Nephron (organoid): Measurements from ENCODE around the gene ARMC9.

ENCODE experiments used
- H3K27ac Mint-ChIP-seq, 3 experiments: 2 replicates each; pipeline ENCODE4 v1.8.0; 2020; ENCODE audit warnings: mixed read lengths in 3 of 3, mild to moderate bottlenecking in 2 of 3, moderate library complexity in 1 of 3
- H3K27me3 Mint-ChIP-seq: 2 replicates; pipeline ENCODE4 v1.8.0; 2021; ENCODE audit warnings: low read depth, mild to moderate bottlenecking, moderate library complexity, mixed read lengths
- H3K36me3 Mint-ChIP-seq: 2 replicates; pipeline ENCODE4 v1.8.0; 2020; ENCODE audit warnings: low read depth, mixed read lengths
- H3K4me1 Mint-ChIP-seq: 2 replicates; pipeline ENCODE4 v1.8.0; 2020; ENCODE audit warnings: mixed read lengths
- H3K4me3 Mint-ChIP-seq, 3 experiments: 2 replicates each; pipeline ENCODE4 v1.8.0; 2020; ENCODE audit warnings: mild to moderate bottlenecking in 3 of 3, mixed read lengths in 3 of 3, moderate library complexity in 2 of 3
- H3K9me3 Mint-ChIP-seq: 2 replicates; pipeline ENCODE4 v1.8.0; 2020; ENCODE audit warnings: mixed read lengths
- TF ChIP-seq, protein P1 (sequence below), 3 experiments: fragments of 200-600 bp; sonication (generic); IDR thresholded peaks; one replicate each; pipeline ENCODE4 v1.5.0; 2021; ENCODE audit warnings: antibody characterized with exemption in 3 of 3; ENCODE audit not compliant: unreplicated experiment in 3 of 3

ARMC9 gene

DNA sequence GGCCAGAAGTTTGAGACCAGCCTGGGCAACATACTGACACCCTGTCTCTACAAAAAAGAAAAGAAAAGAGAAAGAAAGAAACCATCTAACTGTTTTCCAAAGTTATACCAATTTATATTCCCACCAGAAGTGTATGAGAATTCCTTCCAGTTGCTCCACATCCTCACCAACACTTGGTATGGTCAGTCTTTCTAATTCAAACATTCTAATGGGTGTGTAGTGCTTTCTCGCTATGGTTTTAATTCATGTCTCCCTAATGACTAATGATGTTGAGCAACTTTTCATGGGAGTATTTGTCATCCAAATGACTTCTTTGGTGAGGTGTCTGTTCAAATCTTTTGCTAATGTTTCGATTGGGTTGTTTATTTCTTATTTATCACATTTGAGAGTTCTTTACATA lies 186.5 kb downstream of the ARMC9 start:
- H3K36me3 Mint-ChIP-seq: peaks cover 16% of the 10 kb centered on the region
- no peak overlapping the region for H3K4me3 Mint-ChIP-seq
- H3K4me1 Mint-ChIP-seq: no peaks in the 10 kb centered on the region
- H3K9me3 Mint-ChIP-seq: peaks cover 18% of the 10 kb centered on the region
- TF ChIP-seq, protein P1, sequence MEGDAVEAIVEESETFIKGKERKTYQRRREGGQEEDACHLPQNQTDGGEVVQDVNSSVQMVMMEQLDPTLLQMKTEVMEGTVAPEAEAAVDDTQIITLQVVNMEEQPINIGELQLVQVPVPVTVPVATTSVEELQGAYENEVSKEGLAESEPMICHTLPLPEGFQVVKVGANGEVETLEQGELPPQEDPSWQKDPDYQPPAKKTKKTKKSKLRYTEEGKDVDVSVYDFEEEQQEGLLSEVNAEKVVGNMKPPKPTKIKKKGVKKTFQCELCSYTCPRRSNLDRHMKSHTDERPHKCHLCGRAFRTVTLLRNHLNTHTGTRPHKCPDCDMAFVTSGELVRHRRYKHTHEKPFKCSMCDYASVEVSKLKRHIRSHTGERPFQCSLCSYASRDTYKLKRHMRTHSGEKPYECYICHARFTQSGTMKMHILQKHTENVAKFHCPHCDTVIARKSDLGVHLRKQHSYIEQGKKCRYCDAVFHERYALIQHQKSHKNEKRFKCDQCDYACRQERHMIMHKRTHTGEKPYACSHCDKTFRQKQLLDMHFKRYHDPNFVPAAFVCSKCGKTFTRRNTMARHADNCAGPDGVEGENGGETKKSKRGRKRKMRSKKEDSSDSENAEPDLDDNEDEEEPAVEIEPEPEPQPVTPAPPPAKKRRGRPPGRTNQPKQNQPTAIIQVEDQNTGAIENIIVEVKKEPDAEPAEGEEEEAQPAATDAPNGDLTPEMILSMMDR (IDR thresholded peaks at IDR 0.05; ENCODE audit: unreplicated experiment in 3 of 3): no peak
- H3K27ac Mint-ChIP-seq: no peak overlapping the region
- peaks cover 4% of the 10 kb centered on the region for H3K27me3 Mint-ChIP-seq

DNA sequence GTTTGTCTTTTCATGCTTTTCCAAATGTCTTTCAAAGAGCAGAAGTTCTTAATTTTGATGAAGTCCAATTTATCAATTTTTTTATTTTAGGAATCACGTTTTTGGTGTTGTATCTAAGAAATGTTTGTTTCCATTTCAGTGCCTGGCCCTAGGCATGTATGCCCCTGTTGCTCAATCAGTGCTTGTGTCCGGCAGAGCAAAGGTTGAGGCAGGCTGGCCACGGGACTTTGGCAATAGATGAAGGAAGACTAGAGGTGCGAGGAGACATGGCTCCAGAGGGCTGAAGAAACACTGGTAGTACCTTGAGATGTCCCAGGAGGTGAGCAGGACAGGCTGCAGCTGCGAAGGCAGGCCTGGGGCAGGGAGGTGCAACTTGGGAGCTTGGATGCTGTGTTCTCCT lies 187.0 kb downstream of the ARMC9 start:
- Mint-ChIP-seq H3K4me3 (no peak overlapping the region), H3K4me1 (peaks cover 4% of the 10 kb centered on the region), H3K36me3 (peaks cover 16% of the 10 kb centered on the region), H3K27ac (no peak overlapping the region), H3K9me3 (peaks cover 18% of the 10 kb centered on the region), H3K27me3 (peaks cover 4% of the 10 kb centered on the region)
- TF ChIP-seq, protein P1 (IDR thresholded peaks at IDR 0.05; ENCODE audit: unreplicated experiment in 3 of 3): no peak

DNA sequence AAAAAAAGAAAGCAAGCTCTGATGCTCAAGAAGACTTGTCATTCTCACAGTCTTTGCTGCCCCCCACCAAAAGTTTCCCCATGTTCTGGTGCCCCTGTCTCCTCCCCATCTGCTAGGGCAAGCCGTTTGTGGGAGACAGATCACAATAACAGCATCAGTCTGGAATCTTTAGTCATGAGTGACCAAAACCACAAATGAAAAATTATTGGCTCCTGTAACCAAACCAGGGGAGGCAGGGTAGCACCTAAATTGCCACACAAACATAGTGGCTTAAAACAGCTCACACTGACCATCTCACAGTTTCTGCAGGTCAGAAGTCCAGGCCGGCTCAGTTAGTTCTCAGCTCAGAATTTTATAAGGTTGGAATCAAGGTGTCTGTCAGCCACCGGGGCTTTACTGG lies 188.0 kb downstream of the ARMC9 start:
- peaks cover 18% of the 10 kb centered on the region for H3K9me3 Mint-ChIP-seq
- H3K4me1 Mint-ChIP-seq: peaks cover 10% of the 10 kb centered on the region
- TF ChIP-seq, protein P1 (IDR thresholded peaks at IDR 0.05; ENCODE audit: unreplicated experiment in 3 of 3): no peak
- H3K4me3 Mint-ChIP-seq: no peak overlapping the region
- peaks cover under 1% of the 10 kb centered on the region for H3K27me3 Mint-ChIP-seq
- H3K27ac Mint-ChIP-seq: no peak overlapping the region
- H3K36me3 Mint-ChIP-seq: peaks cover 16% of the 10 kb centered on the region

DNA sequence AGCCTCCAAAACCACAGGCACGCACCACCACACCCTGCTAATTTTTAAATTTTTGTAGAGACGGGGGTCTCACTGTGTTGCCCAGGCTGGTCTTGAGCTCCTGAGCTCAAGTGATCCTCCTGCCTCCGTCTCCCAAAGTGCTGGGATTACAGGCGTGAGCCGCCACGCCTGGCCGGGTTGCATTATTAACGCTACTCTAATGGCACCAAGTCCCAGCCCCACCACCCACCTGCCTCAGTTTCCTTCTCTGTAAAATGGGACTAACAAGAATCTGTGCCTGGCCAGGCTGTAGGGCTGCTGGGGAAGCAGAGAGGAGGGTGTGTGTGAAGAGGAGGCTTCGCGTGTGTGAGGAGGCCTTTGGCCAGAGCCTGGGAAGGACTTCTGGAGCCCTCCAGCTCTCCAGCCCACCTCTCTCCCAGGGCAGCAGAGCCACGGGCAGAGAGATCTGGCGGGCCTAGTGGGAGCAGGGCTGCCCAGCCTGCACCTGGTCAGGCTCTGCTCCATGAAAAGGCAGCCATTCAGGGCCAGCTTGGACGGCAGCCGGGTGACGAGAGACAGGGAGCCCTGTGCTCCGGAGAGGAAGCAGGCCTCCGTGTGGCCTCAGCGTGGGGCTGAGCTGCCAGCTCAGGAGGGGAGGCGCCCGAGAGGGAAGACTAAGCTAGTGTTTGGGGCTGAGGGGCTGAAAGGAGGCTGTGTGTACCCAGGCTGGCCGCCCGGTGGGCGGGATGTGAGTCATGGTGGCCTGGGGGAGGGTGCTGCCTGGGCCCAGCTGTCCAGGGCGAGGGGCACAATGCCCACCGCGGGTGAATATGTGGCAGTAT lies 189.7 kb downstream of the ARMC9 start:
- Mint-ChIP-seq H3K4me1 (peaks cover 10% of the 10 kb centered on the region), H3K9me3 (peaks cover 18% of the 10 kb centered on the region), H3K27ac (no peak overlapping the region), H3K36me3 (peaks cover 16% of the 10 kb centered on the region), H3K27me3 (peaks cover 16% of the 10 kb centered on the region), H3K4me3 (no peak overlapping the region)
- TF ChIP-seq, protein P1 (IDR thresholded peaks at IDR 0.05; ENCODE audit: unreplicated experiment in 3 of 3): no peak

DNA sequence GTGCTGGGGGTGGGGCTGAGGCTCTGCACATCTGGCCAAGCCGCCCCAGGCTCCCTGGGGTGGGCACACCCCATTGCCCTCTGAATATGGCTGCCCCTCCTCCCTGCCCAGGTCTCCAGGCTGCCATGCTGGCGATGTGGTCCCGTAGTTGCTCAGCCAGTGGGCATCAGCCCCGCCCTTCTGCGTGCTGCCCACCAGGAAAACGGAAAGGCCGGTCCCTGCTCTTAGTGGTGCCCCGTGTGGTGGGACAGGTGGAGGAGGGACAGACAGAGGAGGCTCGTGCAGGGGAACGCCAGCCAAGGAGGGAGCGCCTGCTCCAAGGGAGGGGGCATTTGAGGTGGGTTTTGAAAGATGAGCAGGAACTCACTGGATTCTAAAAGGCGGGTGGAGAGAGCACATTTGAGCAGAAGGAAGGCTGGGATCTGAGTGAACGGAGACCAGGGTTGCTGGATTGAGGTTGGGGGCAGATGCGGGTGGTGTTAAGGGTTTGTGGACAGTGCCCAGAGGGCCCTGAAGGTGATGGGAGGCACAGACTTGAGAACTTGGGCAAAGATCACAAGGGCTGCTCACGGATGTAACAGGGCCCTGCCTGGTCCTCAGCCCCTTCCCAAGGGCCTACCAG lies 190.4 kb downstream of the ARMC9 start:
- Mint-ChIP-seq H3K36me3 (peaks cover 16% of the 10 kb centered on the region), H3K27ac (no peak overlapping the region), H3K9me3 (peaks cover 15% of the 10 kb centered on the region), H3K4me1 (peaks cover 10% of the 10 kb centered on the region), H3K27me3 (peaks cover 23% of the 10 kb centered on the region), H3K4me3 (no peak overlapping the region)
- TF ChIP-seq, protein P1 (IDR thresholded peaks at IDR 0.05; ENCODE audit: unreplicated experiment in 3 of 3): no peak
